Psoas muscle (tissue), 8 donors: ENCODE data around the gene AGPS. TPM values are rescaled to one million over a fixed set of nuclear protein-coding genes. Genes with fewer than 3 reads are reported as not detected.
A peak's percentile ranks its signal among the peaks of the same experiment; 100 is the strongest.

Source experiments
- ATAC-seq, 4 donors: fragments of 200-7000 bp; cut with Tn5 transposase; one replicate each; pipeline ENCODE4 v1.9.1; 2020; ENCODE audit warnings: moderate library complexity in 3 of 4, mild to moderate bottlenecking in 2 of 4
- DNase-seq, 2 donors: peaks; one replicate each; pipeline ENCODE4 v3.0.0-alpha.2; 2020
- H3K27ac ChIP-seq: fragments of 200-600 bp; one replicate; pipeline ENCODE4 v1.8.0; 2022
- H3K27me3 ChIP-seq, 3 donors: fragments of 200-600 bp in 1 of 3; one replicate each; pipeline versions ENCODE4 v1.6.1 to v1.8.0; 2013 to 2022; ENCODE audit warnings: low read length in 2 of 3, mild to moderate bottlenecking in 2 of 3, moderate library complexity in 1 of 3; ENCODE audit not compliant: insufficient read depth in 3 of 3
- H3K36me3 ChIP-seq, 2 donors: fragments of 200-600 bp in 1 of 2; one replicate each; pipeline versions ENCODE4 v1.6.1 to v1.8.0; 2013 to 2022; ENCODE audit warnings: low read depth in 1 of 2, mild to moderate bottlenecking in 1 of 2, moderate library complexity in 1 of 2; ENCODE audit not compliant: insufficient read depth in 1 of 2
- H3K4me1 ChIP-seq: fragments of 200-600 bp; one replicate; pipeline ENCODE4 v1.8.0; 2022
- H3K4me3 ChIP-seq: fragments of 200-600 bp; one replicate; pipeline ENCODE4 v1.8.0; 2022; ENCODE audit warnings: mild to moderate bottlenecking
- H3K9me3 ChIP-seq: fragments of 200-600 bp; one replicate; pipeline ENCODE4 v1.8.0; 2022
- WGBS, 3 donors: extraction: QIAGEN DNeasy Blood & Tissue Kit; methylation state at CpG; one replicate each; pipeline versions ENCODE4 v1.1.6 to v1.1.7; 2013; 5-methylcytosine and 5-hydroxymethylcytosine counted together
- intact Hi-C, 2 donors: fragments of 100-400 bp; cut with DNase I; formaldehyde crosslinking; loops; one replicate each; pipeline versions ENCODE4 v1.11.0 to v1.14.2; 2022
- polyA plus RNA-seq, 3 donors: library from polyadenylated mRNA; stranded (reverse); fragments of 200-250 nt; gene quantifications; one replicate each; pipeline ENCODE4 v1.2.3, GENCODE V29; 2013
- total RNA-seq, 4 donors: library from RNA; stranded (reverse); fragmentation: NEBNext Ultra II Directional in 2 of 4; extraction: Animal tissue kit (Norgen Biotek cat#: 25700) in 2 of 4; gene quantifications; one replicate each; pipeline versions ENCODE4 v1.2.1 to v1.2.4, GENCODE V29; 2021 to 2023
- TF ChIP-seq, protein P1 (sequence below): fragments of 200-600 bp; IDR thresholded peaks from one replicate; pipeline ENCODE4 v1.8.0; 2022; ENCODE audit warnings: antibody characterized with exemption
- donor health status: healthy with polysubstance abuse.
- donor health status: DM: no; HTN: no; CAD: no; lungs with moderate emphysema.
- donor health status: Bipolar disorder and iron deficiency.
- donor health status: healthy.
- donor health status: DM: yes; HTN: yes; CAD: no.
- donor health status: DM: no; HTN: no; CAD: no.
- donor health status: DM: no; HTN: no; CAD: no.
- donor health status: DM: yes; HTN: yes; CAD: no.

AGPS gene
- total and polyA plus RNA-seq, 7 donors = 7.8 to 32.2 (median 26.6) TPM

DNA sequence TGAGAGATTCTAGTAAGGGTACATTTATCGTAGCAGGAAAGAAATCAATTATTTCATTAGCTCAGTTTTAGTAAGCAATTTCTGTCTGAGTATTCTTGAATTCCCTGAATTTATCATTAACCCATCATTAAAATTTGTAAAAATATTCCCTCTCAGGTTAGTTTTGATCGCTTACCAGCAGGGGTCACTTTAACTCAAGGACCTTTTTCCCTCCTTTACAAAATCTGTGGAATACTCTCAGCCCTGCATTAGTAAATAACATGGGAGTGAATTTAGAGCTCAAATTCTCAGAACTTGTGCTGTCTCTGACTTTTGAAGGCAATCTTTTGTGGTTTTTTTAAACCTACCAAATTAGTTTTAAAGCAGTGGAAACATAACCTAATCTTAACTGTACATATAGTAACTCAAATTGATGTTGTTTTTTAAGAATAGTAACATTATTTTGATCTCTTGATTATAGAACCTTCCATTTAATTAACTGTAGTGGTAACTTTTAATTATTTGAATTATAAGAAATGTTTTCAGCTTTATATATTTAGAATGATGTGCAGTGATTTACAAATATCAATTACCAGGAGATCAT is 97.2 kb downstream of the AGPS start:
- intact Hi-C loops = loop anchor here in 1 of 2 donors (2.0 to 10.0 kb wide), 2 partner anchors 115 to 237 kb away; no protein-coding TSS in a partner anchor
- Histone ChIP-seq H3K27me3 (no peaks in the 10 kb centered on the region), H3K36me3 (peaks cover 0 to 15% of the 10 kb centered on the region in 2 donors), H3K27ac (no peak overlapping the region), H3K9me3 (no peaks in the 10 kb centered on the region), H3K4me1 (no peaks in the 10 kb centered on the region), H3K4me3 (no peak overlapping the region)
- no peak for ATAC-seq
- 52 to 62% (median 60%) methylated on average over 2 of the region's 2 CpGs for WGBS, 3 donors
- no peak for DNase-seq
- TF ChIP-seq, protein P1, sequence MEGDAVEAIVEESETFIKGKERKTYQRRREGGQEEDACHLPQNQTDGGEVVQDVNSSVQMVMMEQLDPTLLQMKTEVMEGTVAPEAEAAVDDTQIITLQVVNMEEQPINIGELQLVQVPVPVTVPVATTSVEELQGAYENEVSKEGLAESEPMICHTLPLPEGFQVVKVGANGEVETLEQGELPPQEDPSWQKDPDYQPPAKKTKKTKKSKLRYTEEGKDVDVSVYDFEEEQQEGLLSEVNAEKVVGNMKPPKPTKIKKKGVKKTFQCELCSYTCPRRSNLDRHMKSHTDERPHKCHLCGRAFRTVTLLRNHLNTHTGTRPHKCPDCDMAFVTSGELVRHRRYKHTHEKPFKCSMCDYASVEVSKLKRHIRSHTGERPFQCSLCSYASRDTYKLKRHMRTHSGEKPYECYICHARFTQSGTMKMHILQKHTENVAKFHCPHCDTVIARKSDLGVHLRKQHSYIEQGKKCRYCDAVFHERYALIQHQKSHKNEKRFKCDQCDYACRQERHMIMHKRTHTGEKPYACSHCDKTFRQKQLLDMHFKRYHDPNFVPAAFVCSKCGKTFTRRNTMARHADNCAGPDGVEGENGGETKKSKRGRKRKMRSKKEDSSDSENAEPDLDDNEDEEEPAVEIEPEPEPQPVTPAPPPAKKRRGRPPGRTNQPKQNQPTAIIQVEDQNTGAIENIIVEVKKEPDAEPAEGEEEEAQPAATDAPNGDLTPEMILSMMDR = peak; percentile 44

GRCh38 chr2:177495945-177496344 is 103.4 kb downstream of the AGPS start:
- ATAC-seq (no peak), DNase-seq (no peak)
- intact Hi-C loops = loop anchor here in 1 of 2 donors (10.0 kb wide), 1 partner anchor 109 kb away; no protein-coding TSS in a partner anchor
- no peaks in the 10 kb centered on the region for H3K27me3 ChIP-seq
- no peaks in the 10 kb centered on the region for H3K9me3 ChIP-seq
- TF ChIP-seq, protein P1 = no peak
- H3K4me3 ChIP-seq = no peak overlapping the region
- peaks cover 0 to 18% of the 10 kb centered on the region in 2 donors for H3K36me3 ChIP-seq
- no peak overlapping the region for H3K27ac ChIP-seq
- H3K4me1 ChIP-seq = no peaks in the 10 kb centered on the region
- WGBS, 3 donors = 95 to 99% (median 97%) methylated on average over 2 of the region's 2 CpGs

DNA sequence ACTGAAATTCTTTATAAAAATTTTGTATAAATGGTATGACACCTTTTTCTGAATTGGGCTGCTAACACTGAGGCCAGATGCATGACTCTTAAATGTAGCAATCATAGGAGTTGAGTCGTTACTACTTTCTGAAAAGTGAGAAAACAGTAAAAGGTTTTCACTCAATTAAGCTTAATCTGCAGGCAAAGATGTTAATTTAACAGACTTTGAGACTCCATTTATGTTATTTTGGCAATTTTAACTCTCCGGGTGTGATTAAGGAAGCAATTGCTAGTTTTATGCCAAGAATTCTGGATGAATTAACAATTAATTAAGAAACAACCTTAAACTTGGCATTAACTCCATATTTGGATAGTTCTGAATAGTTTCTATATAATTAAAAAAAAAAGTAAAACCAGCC is 104.3 kb downstream of the AGPS start:
- H3K4me1 ChIP-seq = no peaks in the 10 kb centered on the region
- no peak overlapping the region for H3K27ac ChIP-seq
- WGBS, 3 donors = 79 to 83% (median 81%) methylated on average over 2 of the region's 2 CpGs
- TF ChIP-seq, protein P1 = no peak
- no peak overlapping the region for H3K4me3 ChIP-seq
- intact Hi-C loops = loop anchor here in 1 of 2 donors (10.0 kb wide), 1 partner anchor 108 kb away; no protein-coding TSS in a partner anchor
- peaks cover 0 to 18% of the 10 kb centered on the region in 2 donors for H3K36me3 ChIP-seq
- no peaks in the 10 kb centered on the region for H3K27me3 ChIP-seq
- ATAC-seq = no peak
- H3K9me3 ChIP-seq = no peaks in the 10 kb centered on the region
- no peak for DNase-seq

- ATAC-seq (no peak), DNase-seq (no peak)
- WGBS, 3 donors = 83 to 88% (median 85%) methylated on average over 1 of the region's 1 CpG
- no peak overlapping the region for H3K27ac ChIP-seq
- no peak overlapping the region for H3K4me3 ChIP-seq
- H3K27me3 ChIP-seq = no peaks in the 10 kb centered on the region
- H3K4me1 ChIP-seq = no peaks in the 10 kb centered on the region
- H3K9me3 ChIP-seq = no peaks in the 10 kb centered on the region
- peaks cover 0 to 14% of the 10 kb centered on the region in 2 donors for H3K36me3 ChIP-seq
- TF ChIP-seq, protein P1 = no peak
- intact Hi-C loops = no loop called here
Measured at GRCh38 chr2:177501186-177501585, 108.6 kb downstream of the AGPS start.

- no peak for ATAC-seq
- Histone ChIP-seq H3K36me3 (peaks cover 0 to 38% of the 10 kb centered on the region in 2 donors), H3K27ac (no peak overlapping the region)
Measured at GRCh38 chr2:177506505-177506904, 113.9 kb downstream of the AGPS start.

More at GRCh38 chr2:177506505-177506904, 113.9 kb downstream of the AGPS start:
- Histone ChIP-seq H3K4me3 (no peak overlapping the region), H3K9me3 (no peaks in the 10 kb centered on the region), H3K27me3 (no peaks in the 10 kb centered on the region), H3K4me1 (no peaks in the 10 kb centered on the region)
- DNase-seq = no peak
- TF ChIP-seq, protein P1 = no peak
- intact Hi-C loops = no loop called here
